GM13977 (cell line): ENCODE results near the gene GRK4.

Experiments used
- DNase-seq: peaks from one replicate; pipeline ENCODE4 v3.0.0; 2012; ENCODE audit warnings: low spot score
- CTCF ChIP-seq: IDR thresholded peaks from 2 replicates; pipeline ENCODE4 v1.5.1; 2012; ENCODE audit warnings: mild to moderate bottlenecking, control low read depth; ENCODE audit not compliant: insufficient read depth; ENCODE audit errors: extremely low read depth, missing control alignments
- in situ Hi-C: fragments of 300-500 bp; cut with MboI; formaldehyde crosslinking; loops from one replicate; pipeline ENCODE4 v1.12.0; 2022; ENCODE audit warnings: low sequenced_read_pairs, low pct_unique_long_range_greater_than_20kb, mixed read lengths, inconsistent platforms; ENCODE audit not compliant: unreplicated experiment

Gene GRK4

GRCh38 chr4:3085948-3086670 lies 122.7 kb downstream of the GRK4 start:
- no peak for DNase-seq
- TF ChIP-seq CTCF: no peak
- in situ Hi-C loops: no loop called here

GRCh38 chr4:3087115-3087797 lies 123.9 kb downstream of the GRK4 start:
- DNase-seq: no peak
- in situ Hi-C loops: no loop called here
- TF ChIP-seq CTCF: no peak
